Measurements from ENCODE around the gene PDE2A.

Gene PDE2A

GRCh38 chr11:72655896-72656464 lies 18.2 kb downstream of the PDE2A start:
- no peak for DNase-seq

GRCh38 chr11:72655014-72655413 lies 19.2 kb downstream of the PDE2A start:
- DNase-seq, result no peak

- DNase-seq, result no peak
Observed at GRCh38 chr11:72653649-72654048, 20.6 kb downstream of the PDE2A start.

GRCh38 chr11:72652873-72653630 lies 21.2 kb downstream of the PDE2A start:
- no peak for DNase-seq

GRCh38 chr11:72652133-72652532 lies 22.1 kb downstream of the PDE2A start:
- DNase-seq, result no peak

- DNase-seq, result no peak
Observed at GRCh38 chr11:72649215-72649976, 24.8 kb downstream of the PDE2A start.

- DNase-seq, result no peak
Observed at GRCh38 chr11:72648384-72649136, 25.7 kb downstream of the PDE2A start.

GRCh38 chr11:72647882-72648281 lies 26.3 kb downstream of the PDE2A start:
- no peak for DNase-seq

GRCh38 chr11:72646472-72646871 lies 27.8 kb downstream of the PDE2A start:
- DNase-seq, result no peak

- no peak for DNase-seq
Observed at GRCh38 chr11:72646024-72646423, 28.2 kb downstream of the PDE2A start.

GRCh38 chr11:72643547-72643946 lies 30.7 kb downstream of the PDE2A start:
- DNase-seq, result no peak

GRCh38 chr11:72642884-72643522 lies 31.2 kb downstream of the PDE2A start:
- peak; percentile 52 for DNase-seq

- DNase-seq, result no peak
Observed at GRCh38 chr11:72642043-72642883, 32.0 kb downstream of the PDE2A start.

- DNase-seq, result no peak
Observed at GRCh38 chr11:72641522-72642042, 32.6 kb downstream of the PDE2A start.

GRCh38 chr11:72639502-72640375 lies 34.5 kb downstream of the PDE2A start:
- no peak for DNase-seq

GRCh38 chr11:72637926-72638325 lies 36.3 kb downstream of the PDE2A start:
- DNase-seq, result no peak

- no peak for DNase-seq
Observed at GRCh38 chr11:72637198-72637597, 37.0 kb downstream of the PDE2A start.

GRCh38 chr11:72636376-72636775 lies 37.8 kb downstream of the PDE2A start:
- no peak for DNase-seq

GRCh38 chr11:72635933-72636332 lies 38.3 kb downstream of the PDE2A start:
- DNase-seq, result no peak

- DNase-seq, result no peak
Observed at GRCh38 chr11:72635309-72635915, 38.8 kb downstream of the PDE2A start.

Data from activated effector memory CD4-positive, alpha-beta T cell treated with Interleukin-2 at 50 U/mL for 16 hours (primary cell).